H1 (cell line): ENCODE results near the gene WDR74. TPM values are rescaled to one million over a fixed set of nuclear protein-coding genes. Genes with fewer than 3 reads are reported as not detected.

ENCODE experiments used
- ASH2L ChIP-seq: fragments of 200-600, 300-600 bp; sonication (generic); IDR thresholded peaks from one replicate; pipeline ENCODE4 v1.7.1; 2017; ENCODE audit warnings: low read length
- KDM4A ChIP-seq: IDR thresholded peaks from one replicate; pipeline ENCODE4 v1.7.1; 2012; ENCODE audit warnings: low read depth, mild to moderate bottlenecking, moderate library complexity, low read length, inconsistent platforms; ENCODE audit not compliant: severe bottlenecking
- MAFK ChIP-seq: IDR thresholded peaks from 2 replicates; pipeline ENCODE4 v1.6.1; 2012; ENCODE audit warnings: low read depth, mild to moderate bottlenecking, improper control_type of control experiment, low read length
- POU5F1 ChIP-seq: IDR thresholded peaks from 2 replicates; pipeline ENCODE4 v1.6.1; 2011; ENCODE audit warnings: low read depth, mild to moderate bottlenecking, low read length, moderate library complexity
- RAD21 ChIP-seq, 2 experiments: IDR thresholded peaks in 1 of 2; conservative IDR thresholded peaks in 1 of 2; 2 replicates each; pipeline ENCODE4 v1.6.1; 2011; ENCODE audit warnings: low read depth in 2 of 2, low read length in 2 of 2, improper control_type of control experiment in 1 of 2, inconsistent platforms in 1 of 2, mild to moderate bottlenecking in 1 of 2, moderate library complexity in 1 of 2
- SUZ12 ChIP-seq: fragments of 200-600 bp; sonication (generic); IDR thresholded peaks from 2 replicates; pipeline ENCODE4 v1.6.1; 2012; ENCODE audit warnings: mild to moderate bottlenecking, inconsistent platforms, low read length, moderate library complexity, mixed read lengths
- ZNF274 ChIP-seq: IDR thresholded peaks from 2 replicates; pipeline ENCODE4 v1.7.0; 2012; ENCODE audit warnings: low read length, borderline replicate concordance; ENCODE audit errors: extremely low read depth
- polyA plus RNA-seq, 7 experiments: library from polyadenylated mRNA; depleted of rRNA in 3 of 7; stranded (reverse) in 5 of 7; unstranded in 2 of 7; fragments of >200 nt in 5 of 7; fragments of 200-250 nt in 2 of 7; gene quantifications; 1 replicate in 5 of 7; 2 replicates in 1 of 7; 4 replicates in 1 of 7; pipeline versions ENCODE4 v1.2.1 to v1.2.3, GENCODE V29; 2011 to 2013; ENCODE audit warnings: missing spikeins in 2 of 7, mixed read lengths in 2 of 7
- total RNA-seq: library from RNA; stranded (reverse); fragmentation: NEBNext Ultra II Directional; extraction: Animal tissue kit (Norgen Biotek cat#: 25700); gene quantifications from 2 replicates; pipeline ENCODE4 v1.2.1, GENCODE V29; 2021

The WDR74 gene
- total and polyA plus RNA-seq, 2 of the 8 experiments (the other 6 are each of a cell fraction or from before 2014, with no cell fraction given) = 93.6 to 97.0 TPM

DNA sequence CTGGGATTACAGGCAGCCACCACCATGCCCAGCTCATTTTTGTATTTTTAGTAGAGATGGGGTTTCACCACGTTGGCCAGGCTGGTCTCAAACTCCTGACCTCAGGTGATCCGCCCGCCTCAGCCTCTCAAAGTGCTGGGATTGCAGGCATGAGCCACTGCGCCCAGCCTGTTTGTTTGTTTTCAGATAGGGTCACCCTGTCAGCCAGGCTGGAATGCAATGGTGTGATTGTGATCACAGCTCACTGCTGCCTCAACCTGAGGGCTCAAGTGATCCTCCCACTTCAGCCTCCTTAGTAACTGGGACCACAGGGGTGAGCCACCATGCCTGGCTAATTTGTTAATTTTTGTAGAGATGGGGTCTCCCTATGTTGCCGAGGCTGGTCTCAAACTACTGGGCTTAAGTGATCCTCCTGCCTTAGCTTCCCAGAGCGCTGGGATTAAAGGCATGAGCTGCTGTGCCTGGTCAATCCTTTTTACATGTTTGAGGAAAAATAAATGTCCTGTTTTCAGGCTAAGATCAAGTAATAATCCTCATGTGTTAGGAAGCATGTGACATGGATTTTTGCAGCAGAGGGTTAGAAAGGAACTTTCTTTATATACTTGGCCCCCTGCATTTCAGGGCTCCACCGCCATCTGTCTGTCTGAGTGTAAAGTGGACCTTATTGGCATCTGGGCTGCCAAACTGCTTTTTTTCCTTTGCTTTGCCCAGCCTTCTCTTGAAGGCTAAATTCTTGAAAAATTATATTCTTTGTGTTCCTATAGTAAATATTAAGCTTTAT lies 36.5 kb upstream of the WDR74 start (continued):
- TF ChIP-seq ZNF274 (no peak), MAFK (no peak), RAD21 (IDR thresholded peaks at IDR 0.05 in 1 of 2, conservative IDR thresholded peaks at IDR 0.05 in 1 of 2; ENCODE audit: low read depth in 2 of 2, low read length in 2 of 2) (no peak), POU5F1 (no peak), SUZ12 (no peak), KDM4A (no peak), ASH2L (no peak)
